Endometrium (tissue), 2 donors: ENCODE measurements around the gene MBD5.

Source experiments
- FAIRE-seq: peaks from 2 replicates; lab custom pipeline; 2012; peaks lifted over from hg19 to GRCh38; lab: Jason Lieb, UNC
- donor health status: control.
- donor health status: control.

The MBD5 gene

GRCh38 chr2:148306027-148306426, 285.1 kb downstream of the MBD5 start:
- no peak for FAIRE-seq

- no peak for FAIRE-seq
These were observed 296.7 kb downstream of the MBD5 start for GRCh38 chr2:148317598-148317997.

GRCh38 chr2:148338541-148338940, 317.6 kb downstream of the MBD5 start:
- FAIRE-seq = no peak

GRCh38 chr2:148342086-148342485, 321.2 kb downstream of the MBD5 start:
- FAIRE-seq = no peak

GRCh38 chr2:148350199-148350598, 329.3 kb downstream of the MBD5 start:
- FAIRE-seq = no peak

- FAIRE-seq = no peak
These were observed 330.7 kb downstream of the MBD5 start for GRCh38 chr2:148351437-148352143.

GRCh38 chr2:148358375-148358774, 337.5 kb downstream of the MBD5 start:
- no peak for FAIRE-seq

- peak; percentile 33 for FAIRE-seq
These were observed 339.8 kb downstream of the MBD5 start for GRCh38 chr2:148360662-148361061.

GRCh38 chr2:148362144-148362796, 341.4 kb downstream of the MBD5 start:
- no peak for FAIRE-seq

- FAIRE-seq = no peak
These were observed 354.3 kb downstream of the MBD5 start for GRCh38 chr2:148375214-148375613.

- no peak for FAIRE-seq
These were observed 370.4 kb downstream of the MBD5 start for GRCh38 chr2:148391324-148391723.

- no peak for FAIRE-seq
These were observed 381.9 kb downstream of the MBD5 start for GRCh38 chr2:148402786-148403185.

- FAIRE-seq = no peak
These were observed 390.0 kb downstream of the MBD5 start for GRCh38 chr2:148410899-148411298.

GRCh38 chr2:148416248-148416647, 395.4 kb downstream of the MBD5 start:
- FAIRE-seq = no peak

- FAIRE-seq = no peak
These were observed 409.2 kb downstream of the MBD5 start for GRCh38 chr2:148430101-148430500.

GRCh38 chr2:148447877-148448276, 427.0 kb downstream of the MBD5 start:
- no peak for FAIRE-seq

GRCh38 chr2:148450531-148450930, 429.6 kb downstream of the MBD5 start:
- FAIRE-seq = no peak

GRCh38 chr2:148451046-148451445, 430.2 kb downstream of the MBD5 start:
- no peak for FAIRE-seq

GRCh38 chr2:148455791-148456190, 434.9 kb downstream of the MBD5 start:
- FAIRE-seq = no peak

- no peak for FAIRE-seq
These were observed 437.3 kb downstream of the MBD5 start for GRCh38 chr2:148458171-148458570.

GRCh38 chr2:148459377-148459778, 438.5 kb downstream of the MBD5 start:
- peak; percentile 45 for FAIRE-seq

- FAIRE-seq = no peak
These were observed 441.0 kb downstream of the MBD5 start for GRCh38 chr2:148461876-148462275.

GRCh38 chr2:148475626-148476025, 454.7 kb downstream of the MBD5 start:
- no peak for FAIRE-seq

GRCh38 chr2:148479398-148479797, 458.5 kb downstream of the MBD5 start:
- no peak for FAIRE-seq
